Measurements from ENCODE around the gene NBEAL2. TPM values are rescaled to one million over a fixed set of nuclear protein-coding genes. Genes with fewer than 3 reads are reported as not detected.

NBEAL2 gene
- total and polyA plus RNA-seq, 2 of the 8 experiments (the other 6 are each of a cell fraction or from before 2014, with no cell fraction given) = 27.3 to 46.9 TPM

- TF ChIP-seq CHD7 (IDR thresholded peaks at IDR 0.05; ENCODE audit: insufficient replicate concordance, low read length) = no peak
- TF ChIP-seq POU5F1 (IDR thresholded peaks at IDR 0.05; ENCODE audit: low read depth, low read length) = no peak
- TF ChIP-seq YY1 (IDR thresholded peaks at IDR 0.05; ENCODE audit: low read depth, low read length) = no peak
- TF ChIP-seq, protein P1, sequence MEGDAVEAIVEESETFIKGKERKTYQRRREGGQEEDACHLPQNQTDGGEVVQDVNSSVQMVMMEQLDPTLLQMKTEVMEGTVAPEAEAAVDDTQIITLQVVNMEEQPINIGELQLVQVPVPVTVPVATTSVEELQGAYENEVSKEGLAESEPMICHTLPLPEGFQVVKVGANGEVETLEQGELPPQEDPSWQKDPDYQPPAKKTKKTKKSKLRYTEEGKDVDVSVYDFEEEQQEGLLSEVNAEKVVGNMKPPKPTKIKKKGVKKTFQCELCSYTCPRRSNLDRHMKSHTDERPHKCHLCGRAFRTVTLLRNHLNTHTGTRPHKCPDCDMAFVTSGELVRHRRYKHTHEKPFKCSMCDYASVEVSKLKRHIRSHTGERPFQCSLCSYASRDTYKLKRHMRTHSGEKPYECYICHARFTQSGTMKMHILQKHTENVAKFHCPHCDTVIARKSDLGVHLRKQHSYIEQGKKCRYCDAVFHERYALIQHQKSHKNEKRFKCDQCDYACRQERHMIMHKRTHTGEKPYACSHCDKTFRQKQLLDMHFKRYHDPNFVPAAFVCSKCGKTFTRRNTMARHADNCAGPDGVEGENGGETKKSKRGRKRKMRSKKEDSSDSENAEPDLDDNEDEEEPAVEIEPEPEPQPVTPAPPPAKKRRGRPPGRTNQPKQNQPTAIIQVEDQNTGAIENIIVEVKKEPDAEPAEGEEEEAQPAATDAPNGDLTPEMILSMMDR (IDR thresholded peaks at IDR 0.05; ENCODE audit: control extremely low read depth in 1 of 3, insufficient read depth in 1 of 3, low read depth in 1 of 3, low read length in 3 of 3) = no peak
- TF ChIP-seq RAD21 (IDR thresholded peaks at IDR 0.05 in 1 of 2, conservative IDR thresholded peaks at IDR 0.05 in 1 of 2; ENCODE audit: low read depth in 2 of 2, low read length in 2 of 2) = no peak
These were observed 5.4 kb downstream of the NBEAL2 start (continued) for GRCh38 chr3:46984591-46985459.
